ENCODE measurements around the gene KRTAP19-1.

Gene KRTAP19-1

GRCh38 chr21:30430170-30430655 lies 50.0 kb downstream of the KRTAP19-1 start, which contains the start of gene KRTAP13-4:
Gene KRTAP13-4, plus strand, starts transcription at chr21:30430220. Its CDS starts 56 bp downstream, at chr21:30430276.
- WGBS, 2 experiments (ENCODE audit: insufficient coverage in 2 of 2): 79 to 81% methylated on average over 8 to 9 of the region's 9 CpGs
- Histone ChIP-seq H3K4me3 (ENCODE audit: extremely low read depth, insufficient read depth, low read length, poor library complexity, severe bottlenecking) (no peak within 1 kb of the TSS), H3K4me1 (ENCODE audit: control insufficient read depth, insufficient read depth, low read length, poor library complexity, severe bottlenecking) (no peaks in the 10 kb centered on the region), H3K27ac (ENCODE audit: low read depth, low read length, severe bottlenecking) (no peak within 1 kb of the TSS), H3K9me3 (ENCODE audit: control insufficient read depth, low read length) (no peaks in the 10 kb centered on the region), H3K36me3 (ENCODE audit: control insufficient read depth, insufficient read depth, low read length) (no peaks in the 10 kb centered on the region)

All from mesodermal cell (in vitro differentiated cells).